ENCODE measurements around the gene NPAS4.

DNA sequence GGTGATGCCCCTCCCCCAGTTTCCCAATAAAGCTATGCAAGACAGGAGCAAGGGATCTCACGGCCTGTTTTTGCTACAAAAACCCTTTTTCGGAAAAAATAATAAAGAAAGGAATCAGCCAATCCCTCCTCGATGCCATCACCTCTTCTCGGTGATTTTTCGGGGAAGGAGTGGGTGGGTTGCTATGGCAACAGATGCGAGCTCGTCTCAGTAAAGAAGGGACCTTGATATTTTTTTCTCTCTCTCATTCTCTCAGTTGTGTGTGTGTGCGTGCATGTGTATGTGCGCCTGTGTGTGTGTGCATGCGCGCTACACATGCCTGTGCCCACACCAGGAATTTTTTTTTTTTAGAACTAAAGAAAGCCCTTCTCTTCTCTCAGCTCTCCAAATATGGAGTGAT is 3.8 kb upstream of the NPAS4 start:
- TF ChIP-seq, protein P1, sequence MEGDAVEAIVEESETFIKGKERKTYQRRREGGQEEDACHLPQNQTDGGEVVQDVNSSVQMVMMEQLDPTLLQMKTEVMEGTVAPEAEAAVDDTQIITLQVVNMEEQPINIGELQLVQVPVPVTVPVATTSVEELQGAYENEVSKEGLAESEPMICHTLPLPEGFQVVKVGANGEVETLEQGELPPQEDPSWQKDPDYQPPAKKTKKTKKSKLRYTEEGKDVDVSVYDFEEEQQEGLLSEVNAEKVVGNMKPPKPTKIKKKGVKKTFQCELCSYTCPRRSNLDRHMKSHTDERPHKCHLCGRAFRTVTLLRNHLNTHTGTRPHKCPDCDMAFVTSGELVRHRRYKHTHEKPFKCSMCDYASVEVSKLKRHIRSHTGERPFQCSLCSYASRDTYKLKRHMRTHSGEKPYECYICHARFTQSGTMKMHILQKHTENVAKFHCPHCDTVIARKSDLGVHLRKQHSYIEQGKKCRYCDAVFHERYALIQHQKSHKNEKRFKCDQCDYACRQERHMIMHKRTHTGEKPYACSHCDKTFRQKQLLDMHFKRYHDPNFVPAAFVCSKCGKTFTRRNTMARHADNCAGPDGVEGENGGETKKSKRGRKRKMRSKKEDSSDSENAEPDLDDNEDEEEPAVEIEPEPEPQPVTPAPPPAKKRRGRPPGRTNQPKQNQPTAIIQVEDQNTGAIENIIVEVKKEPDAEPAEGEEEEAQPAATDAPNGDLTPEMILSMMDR (IDR thresholded peaks at IDR 0.05; ENCODE audit: low read depth, low read length): no peak
- TF ChIP-seq EZH2phosphoT487 (IDR thresholded peaks at IDR 0.05; ENCODE audit: low read depth): no peak

All from OCI-LY3 (cell line).